ENCODE data around the gene THAP7. TPM values are rescaled to one million over a fixed set of nuclear protein-coding genes. Genes with fewer than 3 reads are reported as not detected.
"Not testable (repeated sequence)": the region's sequence is repeated elsewhere in the genome, so short reads cannot be mapped to it uniquely, and the experiment has no call there.

The THAP7 gene
- total and polyA plus RNA-seq, 7 donors, result 19.9 to 59.4 (median 39.2) TPM

GRCh38 chr22:21042978-21043859 is 41.3 kb upstream of the THAP7 start:
- no peak overlapping the region for H3K27ac ChIP-seq
- H3K36me3 ChIP-seq, result no peaks in the 10 kb centered on the region
- intact Hi-C loops (cut with DNase I), result no loop called here
- no peaks in the 10 kb centered on the region for H3K27me3 ChIP-seq
- DNase-seq, result no peak
- 71 to 83% methylated on average over 6 of the region's 6 CpGs for WGBS, 2 donors
- H3K9me3 ChIP-seq, result no peaks in the 10 kb centered on the region
- no peak overlapping the region for H3K4me3 ChIP-seq
- TF ChIP-seq CTCF (IDR thresholded peaks at IDR 0.05) (no peak), EP300 (IDR thresholded peaks at IDR 0.05) (no peak), POLR2A (IDR thresholded peaks at IDR 0.05) (no peak), POLR2AphosphoS5 (IDR thresholded peaks at IDR 0.05) (no peak)
- H3K4me1 ChIP-seq, result peaks cover 0 to 24% (median 19%) of the 10 kb centered on the region in 4 donors

DNA sequence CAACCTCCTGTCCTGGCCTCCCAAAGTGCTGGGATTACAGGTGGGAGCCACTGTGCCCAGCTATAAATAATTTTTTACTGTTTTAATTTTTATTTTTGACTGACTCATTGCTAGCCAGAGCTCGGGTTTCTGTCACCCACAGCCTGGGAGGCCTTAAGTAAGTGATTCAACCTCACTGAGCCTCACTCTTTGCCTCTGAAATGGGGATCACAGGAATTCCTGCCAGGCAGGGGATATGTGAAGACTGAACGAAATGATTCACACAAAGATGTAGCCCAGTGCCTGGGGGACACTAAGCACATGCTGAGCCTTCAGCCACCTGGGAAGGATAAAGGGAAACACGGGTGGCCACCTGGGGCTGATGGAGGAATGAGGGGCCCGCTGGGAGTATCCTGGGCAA is 40.0 kb upstream of the THAP7 start:
- WGBS, 2 donors, result 87% methylated on average over 4 of the region's 4 CpGs

GRCh38 chr22:21039158-21039557 is 37.2 kb upstream of the THAP7 start:
- H3K4me3 ChIP-seq; H3K27me3 ChIP-seq; DNase-seq; H3K27ac ChIP-seq; H3K9me3 ChIP-seq; H3K36me3 ChIP-seq; intact Hi-C loops (cut with DNase I): not testable (repeated sequence)
- H3K4me1 ChIP-seq, result peaks cover 0 to 12% (median 3%) of the 10 kb centered on the region in 4 donors
- WGBS, 2 donors, result 90 to 93% methylated on average over 5 of the region's 5 CpGs

More for the DNA sequence above, 40.0 kb upstream of the THAP7 start:
- Histone ChIP-seq H3K36me3 (no peaks in the 10 kb centered on the region), H3K9me3 (no peaks in the 10 kb centered on the region), H3K27ac (no peak overlapping the region), H3K27me3 (no peaks in the 10 kb centered on the region), H3K4me1 (peaks cover 0 to 30% (median 21%) of the 10 kb centered on the region in 4 donors), H3K4me3 (no peak overlapping the region)
- TF ChIP-seq EP300 (IDR thresholded peaks at IDR 0.05) (no peak), CTCF (IDR thresholded peaks at IDR 0.05) (no peak)
- no peak for DNase-seq
- intact Hi-C loops (cut with DNase I), result no loop called here

GRCh38 chr22:21038405-21038804 is 36.5 kb upstream of the THAP7 start:
- no peaks in the 10 kb centered on the region for H3K9me3 ChIP-seq
- peaks cover 0 to 12% (median 0%) of the 10 kb centered on the region in 4 donors for H3K4me1 ChIP-seq
- H3K27ac ChIP-seq, result peak overlapping the region in 3 of 4 donors; percentile 39 to 48 (median 40)
- intact Hi-C loops (cut with DNase I), result no loop called here
- no peaks in the 10 kb centered on the region for H3K36me3 ChIP-seq
- no peak for DNase-seq
- no peak overlapping the region for H3K4me3 ChIP-seq
- TF ChIP-seq EP300 (IDR thresholded peaks at IDR 0.05), result no peak
- TF ChIP-seq POLR2AphosphoS5 (IDR thresholded peaks at IDR 0.05), result no peak
- no peak for TF ChIP-seq POLR2A (IDR thresholded peaks at IDR 0.05)
- TF ChIP-seq CTCF (IDR thresholded peaks at IDR 0.05), result no peak
- WGBS, 2 donors, result 45 to 61% methylated on average over 2 of the region's 2 CpGs
- no peaks in the 10 kb centered on the region for H3K27me3 ChIP-seq

GRCh38 chr22:21034989-21035388 is 33.1 kb upstream of the THAP7 start:
- H3K36me3 ChIP-seq, result no peaks in the 10 kb centered on the region
- no peak overlapping the region for H3K27ac ChIP-seq
- WGBS, 2 donors, result 87 to 88% methylated on average over 3 of the region's 3 CpGs
- H3K4me3 ChIP-seq, result no peak overlapping the region
- H3K4me1 ChIP-seq, result peaks cover 0 to 26% (median 10%) of the 10 kb centered on the region in 4 donors
- H3K27me3 ChIP-seq, result peaks cover 4 to 30% (median 26%) of the 10 kb centered on the region in 3 donors
- TF ChIP-seq POLR2A (IDR thresholded peaks at IDR 0.05) (no peak), CTCF (IDR thresholded peaks at IDR 0.05) (no peak), EP300 (IDR thresholded peaks at IDR 0.05) (no peak), POLR2AphosphoS5 (IDR thresholded peaks at IDR 0.05) (no peak)
- H3K9me3 ChIP-seq, result no peaks in the 10 kb centered on the region
- no peak for DNase-seq
- intact Hi-C loops (cut with DNase I), result no loop called here
